ENCODE data around the gene SHROOM3. TPM values are rescaled to one million over a fixed set of nuclear protein-coding genes. Genes with fewer than 3 reads are reported as not detected.
A peak's percentile ranks its signal among the peaks of the same experiment; 100 is the strongest.

SHROOM3 gene
- total RNA-seq, 2 donors from 2014 or later = 56.7 to 96.0 TPM

- 42 to 44% methylated on average over 11 of the region's 11 CpGs for WGBS, 2 donors
- peak; percentile 7 to 34 (median 18) for DNase-seq
- TF ChIP-seq POLR2A (IDR thresholded peaks at IDR 0.05) (no peak), CTCF (IDR thresholded peaks at IDR 0.05) (no peak)
- Histone ChIP-seq H3K27ac (peak overlapping the region in 3 of 4 donors; percentile 32 to 59 (median 57)), H3K4me3 (no peak overlapping the region), H3K9me3 (peaks cover 0 to 7% (median 0%) of the 10 kb centered on the region in 3 donors), H3K4me1 (peaks cover 10% of the 10 kb centered on the region), H3K27me3 (no peaks in the 10 kb centered on the region), H3K36me3 (replicated peaks in 1 of 2; ENCODE audit: insufficient read depth in 1 of 2, low read depth in 2 of 2) (no peaks in the 10 kb centered on the region)
- peak; percentile 81 for ATAC-seq
- intact Hi-C loops (cut with DNase I) = no loop called here
These were observed 24.3 kb downstream of the SHROOM3 start for GRCh38 chr4:76459291-76459723.

GRCh38 chr4:76463568-76463967 is 28.5 kb downstream of the SHROOM3 start:
- Histone ChIP-seq H3K4me3 (no peak overlapping the region), H3K36me3 (replicated peaks in 1 of 2; ENCODE audit: insufficient read depth in 1 of 2, low read depth in 2 of 2) (no peaks in the 10 kb centered on the region), H3K4me1 (peaks cover 9% of the 10 kb centered on the region), H3K9me3 (peaks cover 0 to 7% (median 0%) of the 10 kb centered on the region in 3 donors), H3K27me3 (no peaks in the 10 kb centered on the region), H3K27ac (no peak overlapping the region)
- 100% methylated on average over 2 of the region's 2 CpGs; no CpG with 5 or more reads in 1 of the 2 donors for WGBS, 2 donors
- intact Hi-C loops (cut with DNase I) = no loop called here
- ATAC-seq (no peak), DNase-seq (no peak)
- TF ChIP-seq POLR2A (IDR thresholded peaks at IDR 0.05) = no peak
- TF ChIP-seq CTCF (IDR thresholded peaks at IDR 0.05) = no peak

GRCh38 chr4:76470064-76470463 is 35.0 kb downstream of the SHROOM3 start:
- Histone ChIP-seq H3K4me3 (no peak overlapping the region), H3K36me3 (replicated peaks in 1 of 2; ENCODE audit: insufficient read depth in 1 of 2, low read depth in 2 of 2) (no peaks in the 10 kb centered on the region), H3K27ac (no peak overlapping the region), H3K27me3 (no peaks in the 10 kb centered on the region), H3K4me1 (no peaks in the 10 kb centered on the region), H3K9me3 (no peaks in the 10 kb centered on the region)
- DNase-seq = no peak
- TF ChIP-seq POLR2A (IDR thresholded peaks at IDR 0.05) (no peak), CTCF (IDR thresholded peaks at IDR 0.05) (no peak)
- intact Hi-C loops (cut with DNase I) = no loop called here
- ATAC-seq = no peak

- no peak for TF ChIP-seq CTCF (IDR thresholded peaks at IDR 0.05)
- no peak for TF ChIP-seq POLR2A (IDR thresholded peaks at IDR 0.05)
- Histone ChIP-seq H3K27ac (no peak overlapping the region), H3K4me3 (no peak overlapping the region), H3K36me3 (replicated peaks in 1 of 2; ENCODE audit: insufficient read depth in 1 of 2, low read depth in 2 of 2) (no peaks in the 10 kb centered on the region), H3K4me1 (no peaks in the 10 kb centered on the region), H3K9me3 (no peaks in the 10 kb centered on the region), H3K27me3 (no peaks in the 10 kb centered on the region)
- WGBS, 2 donors = 83 to 87% methylated on average over 1 of the region's 1 CpG
- no peak for ATAC-seq
- intact Hi-C loops (cut with DNase I) = no loop called here
- DNase-seq = no peak
These were observed 35.5 kb downstream of the SHROOM3 start for GRCh38 chr4:76470532-76470931.

- TF ChIP-seq POLR2A (IDR thresholded peaks at IDR 0.05) = no peak
- TF ChIP-seq CTCF (IDR thresholded peaks at IDR 0.05) = no peak
- WGBS, 2 donors = 83 to 88% methylated on average over 1 of the region's 1 CpG
- intact Hi-C loops (cut with DNase I) = no loop called here
- Histone ChIP-seq H3K27ac (no peak overlapping the region), H3K4me3 (no peak overlapping the region), H3K27me3 (no peaks in the 10 kb centered on the region), H3K4me1 (no peaks in the 10 kb centered on the region), H3K36me3 (replicated peaks in 1 of 2; ENCODE audit: insufficient read depth in 1 of 2, low read depth in 2 of 2) (no peaks in the 10 kb centered on the region), H3K9me3 (no peaks in the 10 kb centered on the region)
- no peak for ATAC-seq
- DNase-seq = no peak
These were observed 41.5 kb downstream of the SHROOM3 start for GRCh38 chr4:76476571-76476970.

Measured in body of pancreas (tissue), 4 donors.